ENCODE data around the gene WWC1.

The WWC1 gene

DNA sequence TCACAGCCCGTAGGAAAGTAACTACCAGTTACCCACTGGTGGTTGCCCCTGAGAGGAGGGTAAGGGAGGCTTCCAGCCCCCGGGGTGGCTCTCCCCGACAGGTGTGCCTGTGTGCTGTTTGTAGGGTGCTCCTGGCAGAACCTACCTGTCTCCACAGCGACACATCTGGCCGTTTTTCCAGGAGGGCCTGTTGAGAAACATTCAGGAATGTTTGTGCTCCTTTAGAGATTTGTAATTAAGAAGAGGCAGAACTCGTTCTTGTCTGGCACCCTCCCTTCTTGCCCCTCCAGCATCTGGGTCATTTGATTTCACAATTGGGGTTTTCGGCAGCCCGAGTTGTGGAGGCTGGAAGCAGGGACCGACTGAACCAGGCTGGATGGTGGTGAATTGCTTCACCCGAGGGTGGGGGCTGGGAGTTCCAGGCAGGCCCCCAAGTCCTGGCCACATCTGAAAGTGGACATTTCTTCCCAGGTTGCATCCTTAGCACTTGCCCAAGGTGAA is 74.2 kb downstream of the WWC1 start:
- no peak for DNase-seq

DNA sequence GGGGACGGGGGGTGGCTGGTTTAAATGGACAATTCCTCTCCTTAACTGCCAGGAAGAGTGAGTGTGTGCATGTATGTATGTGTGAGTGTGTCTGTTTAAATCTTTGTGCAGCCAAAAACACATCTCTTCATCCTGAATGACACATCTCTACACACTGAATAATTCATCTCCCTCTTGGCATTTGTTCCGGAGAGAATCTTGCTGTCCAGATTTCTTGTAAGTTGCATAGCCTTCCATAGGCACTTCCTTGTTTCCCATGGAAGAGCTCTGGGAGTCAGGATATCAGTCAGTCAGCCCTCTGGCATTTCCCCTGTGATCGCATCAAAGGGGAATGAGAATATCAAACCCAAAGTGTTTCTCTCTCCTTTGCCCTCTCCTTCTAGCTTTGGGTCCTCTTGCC is 74.7 kb downstream of the WWC1 start:
- DNase-seq = no peak

DNA sequence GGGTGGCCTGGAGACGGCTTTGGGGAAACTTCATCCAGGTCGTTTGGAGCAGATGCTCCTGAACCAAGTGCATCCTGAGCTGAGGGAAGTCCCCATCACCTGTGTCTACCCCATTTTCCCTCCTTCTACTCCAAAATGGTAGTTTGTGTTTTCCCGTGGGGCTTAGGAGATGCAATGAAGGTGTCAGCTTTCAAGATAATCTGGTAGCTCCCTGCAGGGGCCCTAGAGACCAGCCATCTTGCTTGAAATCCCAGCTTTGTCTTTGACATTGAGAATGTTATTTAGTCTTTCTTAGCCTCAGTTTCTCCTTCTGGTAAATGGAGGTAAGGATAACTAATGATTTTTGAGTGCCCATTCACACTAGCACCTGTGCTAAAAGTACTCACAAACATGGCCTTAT is 77.4 kb downstream of the WWC1 start:
- no peak for DNase-seq

DNA sequence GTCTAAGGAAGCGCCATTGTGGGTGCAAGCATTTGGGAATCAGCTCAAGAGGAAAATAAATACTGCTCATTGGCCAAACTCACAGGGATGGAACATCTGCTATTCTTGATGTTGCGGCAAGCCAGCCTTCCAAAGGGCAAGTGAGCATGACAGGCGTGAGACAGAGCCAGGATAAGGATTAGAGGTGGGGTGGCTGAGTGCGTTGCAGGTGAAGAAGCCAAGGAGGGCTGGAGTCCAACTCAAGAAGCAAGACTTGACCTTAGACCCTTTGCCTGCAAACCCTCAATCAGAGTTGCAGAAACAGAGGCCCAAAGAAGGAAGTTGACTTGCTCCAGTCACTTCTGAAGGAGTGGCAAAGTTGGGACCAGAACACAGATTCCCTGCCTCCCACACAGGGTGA is 79.4 kb downstream of the WWC1 start:
- DNase-seq = no peak

DNA sequence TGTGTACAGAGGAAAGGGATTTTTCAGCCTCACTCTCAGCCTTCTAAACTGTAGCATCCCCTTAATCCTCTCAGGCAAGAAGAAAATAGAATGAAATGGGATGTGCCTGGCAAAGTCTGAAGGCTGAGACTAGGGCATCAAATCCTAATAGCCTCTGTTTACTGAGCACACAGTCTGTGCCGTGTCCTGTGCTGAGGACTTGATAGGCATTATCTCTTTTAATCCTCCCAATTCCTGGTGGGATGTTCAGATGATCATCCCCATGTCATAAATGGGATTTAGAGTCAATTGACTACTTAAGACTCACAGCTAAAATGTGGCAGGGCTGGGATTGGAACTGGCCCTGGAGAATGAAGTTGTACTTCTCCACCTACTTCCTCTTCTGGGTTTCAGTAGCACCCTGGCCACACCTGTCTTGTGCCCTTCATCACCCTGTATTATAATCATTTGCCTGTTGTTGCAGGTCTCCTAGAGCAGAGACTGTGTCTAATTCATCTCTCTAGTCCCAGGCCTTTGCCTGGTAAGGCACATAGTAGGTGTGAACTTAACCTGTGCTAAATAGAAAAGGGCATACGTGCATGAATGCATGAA is 81.0 kb downstream of the WWC1 start:
- no peak for DNase-seq

DNA sequence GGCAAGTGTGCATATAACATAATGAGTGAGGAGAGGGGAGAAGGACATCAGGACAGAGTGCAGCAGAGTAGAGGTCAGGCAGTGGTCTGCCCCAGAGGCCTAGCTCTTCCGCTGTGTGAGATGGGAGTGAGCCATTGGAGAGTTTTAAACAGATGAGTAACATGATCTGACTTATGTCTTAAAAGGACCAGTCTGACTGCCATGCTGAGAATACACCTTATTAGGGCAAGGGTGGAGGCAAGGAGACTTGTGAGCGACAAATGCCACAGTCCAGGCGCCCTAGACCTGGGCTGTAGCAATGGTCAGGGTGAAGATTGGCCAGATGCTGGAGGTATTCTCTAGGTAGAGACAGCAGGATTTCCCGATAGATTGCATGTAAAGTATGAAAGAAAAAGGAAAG is 83.1 kb downstream of the WWC1 start:
- no peak for DNase-seq

DNA sequence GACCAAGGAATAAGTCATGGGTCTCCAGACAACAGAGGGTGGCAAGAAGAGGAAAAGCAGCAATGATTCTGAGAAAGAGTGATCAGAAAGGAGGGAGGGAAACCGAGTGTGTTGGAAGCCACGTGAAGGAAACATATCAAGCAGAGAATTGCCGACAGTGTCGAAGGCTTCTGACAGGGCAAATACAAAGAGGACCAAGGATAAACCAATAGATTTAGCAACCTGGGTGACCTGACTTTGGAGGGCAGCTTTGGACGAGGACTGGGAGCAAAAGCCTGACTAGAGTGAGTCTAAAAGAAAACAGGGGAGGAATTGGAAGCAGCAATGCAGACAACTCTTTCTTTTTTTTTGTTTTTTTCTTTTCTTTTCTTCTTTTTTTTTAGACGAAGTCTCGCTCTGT is 83.8 kb downstream of the WWC1 start:
- DNase-seq = no peak

DNA sequence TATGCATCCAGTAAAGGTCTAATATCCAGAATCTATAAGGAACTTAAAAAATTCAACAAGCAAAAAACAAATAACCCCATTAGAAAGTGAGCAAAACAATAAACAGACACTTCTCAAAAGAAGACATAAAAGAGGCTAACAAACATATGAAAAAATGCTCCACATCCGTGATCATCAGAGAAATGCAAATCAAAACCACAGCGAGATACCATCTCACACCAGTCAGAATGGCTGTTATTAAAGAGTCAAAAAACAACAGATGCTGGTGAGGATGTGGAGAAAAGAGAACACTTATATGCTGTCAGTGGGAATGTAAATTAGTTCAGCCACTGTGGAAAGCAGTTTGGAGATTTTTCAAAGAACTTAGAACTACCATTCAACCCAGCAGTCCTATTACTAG is 86.1 kb downstream of the WWC1 start:
- DNase-seq = no peak

DNA sequence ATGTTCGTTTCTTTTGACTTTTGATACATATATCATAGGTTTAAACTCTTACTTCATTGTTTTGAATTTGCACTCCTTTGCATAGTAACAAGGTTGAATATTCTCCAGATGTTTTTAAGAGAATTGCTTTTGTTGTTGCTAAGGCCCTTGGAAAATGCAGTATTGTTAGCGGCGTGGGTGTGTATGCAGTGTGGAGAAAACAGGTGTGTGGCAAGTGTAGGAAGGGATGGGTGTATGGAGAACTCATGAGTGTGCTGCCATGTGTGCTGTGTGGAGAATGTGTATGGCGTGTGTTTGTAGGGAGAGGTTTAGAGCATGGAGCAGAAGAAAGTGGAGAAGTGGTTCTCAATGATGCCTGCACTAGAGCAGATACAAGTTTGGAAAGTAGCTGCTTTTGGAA is 87.3 kb downstream of the WWC1 start:
- DNase-seq = no peak

DNA sequence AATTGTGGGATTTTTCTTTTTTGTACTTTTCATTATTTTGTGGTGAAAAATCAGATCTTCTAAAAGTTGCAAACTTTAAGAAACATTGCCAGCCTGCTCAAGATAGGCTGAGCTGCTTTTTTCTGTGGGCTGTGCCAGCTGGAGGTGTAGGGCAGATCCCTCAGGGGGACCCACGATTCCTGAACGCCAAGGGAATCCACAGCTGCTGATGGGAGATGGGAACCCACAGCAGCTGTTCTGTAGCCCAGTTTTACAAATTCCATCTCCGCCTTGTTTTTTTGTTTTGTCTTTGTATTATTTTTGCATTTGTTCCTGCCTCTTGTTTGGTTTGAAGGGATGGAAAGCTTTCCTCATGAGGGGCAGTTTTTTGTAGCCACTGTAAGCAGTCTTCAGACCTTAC is 91.0 kb downstream of the WWC1 start:
- DNase-seq = no peak

DNA sequence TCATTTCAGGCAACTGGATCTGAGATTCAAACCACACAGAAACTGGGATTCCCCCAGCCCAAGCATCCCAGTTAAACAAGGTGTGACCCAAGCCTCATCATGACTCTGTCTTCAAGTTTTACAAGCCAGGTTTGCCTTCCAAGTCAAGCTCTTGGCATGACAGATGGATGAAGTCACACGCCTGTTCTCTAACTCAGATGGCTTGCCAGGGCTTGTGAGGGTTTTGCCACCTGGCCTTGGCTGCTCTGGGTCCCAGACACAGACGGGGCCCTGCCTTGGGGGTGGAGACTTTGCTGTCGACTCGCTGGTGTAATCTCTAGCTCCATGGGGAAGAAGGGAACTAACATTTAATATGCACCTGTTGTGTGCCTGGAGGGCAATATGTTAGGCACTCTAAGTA is 99.0 kb downstream of the WWC1 start:
- DNase-seq = no peak

DNA sequence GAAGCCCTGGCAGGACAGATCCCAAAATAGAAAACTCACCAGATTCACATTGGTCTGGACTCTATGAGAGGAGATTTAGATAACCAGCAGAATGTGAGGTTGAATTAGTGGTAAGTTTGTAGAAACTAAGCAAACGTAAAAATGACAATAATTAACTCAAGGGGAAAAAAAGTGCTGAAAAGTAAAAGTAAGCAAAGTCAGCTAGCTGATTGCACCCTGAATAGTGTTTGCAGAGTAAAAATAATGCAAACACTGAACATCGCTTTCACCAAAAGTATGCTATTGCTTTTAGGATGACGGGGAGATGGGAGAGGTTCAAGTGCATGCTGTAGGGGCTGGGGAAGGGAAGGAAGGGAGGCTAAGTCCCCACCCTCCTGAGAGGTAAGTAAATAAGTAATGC is 102.3 kb downstream of the WWC1 start:
- DNase-seq = no peak

DNA sequence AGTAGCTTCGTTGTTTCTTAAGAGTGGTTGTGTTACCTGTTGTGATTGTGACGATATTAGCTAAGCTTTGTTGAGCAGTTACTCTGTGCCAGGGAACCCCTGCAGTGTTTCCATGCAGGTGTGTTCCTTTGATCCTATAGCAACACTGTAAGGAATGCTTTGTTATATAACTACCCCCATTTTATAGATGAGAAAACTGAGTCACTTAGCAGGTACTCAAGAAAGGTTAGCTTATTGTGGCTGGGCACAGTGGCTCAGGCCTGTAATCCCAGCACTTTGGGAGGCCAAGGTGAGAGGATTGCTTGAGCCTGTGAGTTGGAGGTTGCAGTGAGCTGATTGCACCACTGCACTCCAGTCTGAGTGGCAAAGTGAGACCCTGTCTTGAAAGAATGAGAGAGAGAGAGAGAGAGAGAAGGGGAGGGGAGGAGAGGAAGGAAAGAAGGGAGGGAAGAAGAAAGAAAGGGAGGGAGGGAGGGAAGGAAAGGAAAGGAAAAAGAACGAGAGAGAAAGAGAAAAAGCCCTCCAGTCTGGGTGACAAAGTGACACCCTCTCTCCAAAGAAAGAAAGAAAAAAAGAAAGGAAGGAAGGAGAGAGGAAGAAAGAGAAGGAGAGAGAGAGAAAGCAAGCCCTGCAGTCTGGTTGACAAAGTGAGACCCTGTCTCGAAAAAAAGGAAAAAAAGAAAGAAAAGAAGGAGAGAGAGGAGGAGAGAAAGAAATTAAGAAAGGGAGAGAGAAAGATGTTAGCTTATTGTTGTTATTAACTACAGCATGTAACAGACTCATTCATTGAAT is 109.2 kb downstream of the WWC1 start:
- DNase-seq = no peak

DNA sequence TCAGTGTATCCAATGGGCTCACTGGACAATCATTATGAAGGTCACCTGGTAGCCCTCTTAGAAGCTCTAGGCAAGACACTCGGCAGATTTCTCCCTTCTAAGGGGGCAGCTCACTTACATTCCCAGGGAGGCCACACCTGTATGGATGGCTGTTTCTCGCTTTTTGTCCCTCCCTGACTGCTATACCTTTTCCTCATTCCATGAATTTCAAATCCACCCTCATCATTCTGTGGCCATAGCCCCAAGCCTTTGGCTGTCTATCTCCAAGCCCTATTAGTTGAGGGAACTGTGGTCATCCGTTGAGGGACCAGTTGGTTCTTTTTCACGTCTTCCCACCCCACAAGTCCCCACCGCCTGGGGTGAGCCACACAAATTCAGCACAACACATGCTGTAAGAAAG is 109.8 kb downstream of the WWC1 start:
- no peak for DNase-seq

DNA sequence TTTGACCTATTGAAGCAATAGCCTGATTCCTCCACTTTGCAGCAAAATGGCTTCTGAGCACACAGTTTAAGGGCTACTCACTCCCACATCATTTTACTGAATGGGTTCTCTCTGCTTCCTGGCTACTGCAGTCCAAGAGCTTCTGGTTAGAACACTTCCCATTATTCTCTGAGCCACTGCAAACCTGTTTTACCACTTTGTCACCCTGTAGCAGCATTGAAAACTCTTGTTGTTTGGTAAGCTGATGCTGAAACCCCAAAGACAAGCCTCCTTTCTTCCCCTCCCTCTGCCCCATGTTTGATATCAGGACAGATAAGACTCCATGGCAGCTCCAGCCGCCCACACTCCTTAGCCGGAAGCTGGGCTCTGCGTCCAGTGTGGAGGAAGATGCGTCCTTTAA is 110.4 kb downstream of the WWC1 start:
- no peak for DNase-seq

DNA sequence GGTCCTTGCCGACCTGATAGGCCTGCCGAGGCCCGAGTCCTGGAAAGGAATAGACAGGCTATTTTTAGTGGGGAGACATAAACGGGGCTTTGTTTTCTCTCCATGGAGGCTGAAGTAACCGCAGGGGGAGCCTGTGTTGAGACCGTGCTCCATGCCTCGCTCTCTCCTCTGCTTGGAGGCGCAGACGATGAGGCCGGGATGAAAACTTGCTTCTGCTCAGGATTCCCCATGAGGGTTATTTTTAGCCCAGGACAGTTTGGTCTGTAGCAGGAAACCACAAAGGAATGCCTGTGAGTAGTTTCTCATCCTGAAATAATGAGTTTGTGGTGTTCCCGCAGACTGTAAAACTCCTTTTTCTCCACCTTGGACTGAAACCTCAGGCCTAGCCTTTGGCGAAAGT is 112.9 kb downstream of the WWC1 start:
- no peak for DNase-seq

DNA sequence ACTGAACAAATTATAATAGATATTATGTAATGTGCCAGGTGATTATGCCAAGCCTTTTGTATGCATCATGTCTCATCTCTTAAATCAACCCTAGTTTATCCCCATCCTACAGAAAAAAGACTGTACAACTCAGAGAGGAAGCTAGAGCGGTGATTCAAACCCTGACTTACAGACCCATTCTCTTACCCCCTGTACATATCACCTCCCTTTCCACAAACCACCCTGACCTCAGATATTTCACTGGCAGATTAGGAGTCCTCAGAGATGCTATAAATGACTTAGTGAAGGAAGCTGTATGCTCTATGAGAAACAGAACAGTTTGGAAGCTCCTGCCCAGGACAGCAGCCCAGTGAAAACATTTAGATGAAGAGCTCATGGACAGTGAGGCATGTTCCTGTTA is 115.8 kb downstream of the WWC1 start:
- no peak for DNase-seq

DNA sequence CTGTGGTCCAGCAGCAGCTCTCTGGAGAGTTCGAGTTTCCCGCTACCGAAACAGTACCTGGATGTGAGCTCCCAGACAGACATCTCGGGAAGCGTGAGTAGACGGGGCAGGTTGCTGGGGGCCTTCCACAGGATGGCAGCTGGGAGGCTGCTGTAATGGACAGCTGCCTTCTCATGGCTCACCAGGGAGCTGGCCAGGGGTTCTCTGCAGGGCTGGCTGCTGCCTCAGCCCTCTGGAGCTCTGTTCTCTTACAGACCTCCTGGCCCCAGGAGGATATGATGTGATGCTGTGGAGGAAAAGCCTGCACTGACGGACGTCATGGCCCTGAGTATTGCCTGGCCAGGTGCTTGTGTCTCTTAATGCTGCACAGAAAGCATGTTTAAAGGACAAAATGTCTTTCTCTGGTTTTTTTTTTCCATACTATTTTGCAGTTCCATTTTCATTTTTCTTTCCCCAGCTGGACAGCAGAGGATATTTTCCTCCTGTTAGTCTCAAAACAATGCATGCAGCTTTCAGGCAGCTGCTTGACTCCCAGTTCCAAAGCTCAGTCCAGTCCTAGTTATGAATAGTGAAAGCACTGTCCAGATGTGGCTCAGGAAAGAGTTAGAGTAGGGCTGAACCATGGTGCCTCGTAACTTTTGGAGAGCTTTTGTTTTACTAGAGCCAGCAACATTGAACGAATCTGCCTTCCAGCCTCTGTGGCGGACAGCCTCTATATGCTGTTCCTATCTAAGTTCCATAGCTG is 117.3 kb downstream of the WWC1 start:
- DNase-seq = no peak

DNA sequence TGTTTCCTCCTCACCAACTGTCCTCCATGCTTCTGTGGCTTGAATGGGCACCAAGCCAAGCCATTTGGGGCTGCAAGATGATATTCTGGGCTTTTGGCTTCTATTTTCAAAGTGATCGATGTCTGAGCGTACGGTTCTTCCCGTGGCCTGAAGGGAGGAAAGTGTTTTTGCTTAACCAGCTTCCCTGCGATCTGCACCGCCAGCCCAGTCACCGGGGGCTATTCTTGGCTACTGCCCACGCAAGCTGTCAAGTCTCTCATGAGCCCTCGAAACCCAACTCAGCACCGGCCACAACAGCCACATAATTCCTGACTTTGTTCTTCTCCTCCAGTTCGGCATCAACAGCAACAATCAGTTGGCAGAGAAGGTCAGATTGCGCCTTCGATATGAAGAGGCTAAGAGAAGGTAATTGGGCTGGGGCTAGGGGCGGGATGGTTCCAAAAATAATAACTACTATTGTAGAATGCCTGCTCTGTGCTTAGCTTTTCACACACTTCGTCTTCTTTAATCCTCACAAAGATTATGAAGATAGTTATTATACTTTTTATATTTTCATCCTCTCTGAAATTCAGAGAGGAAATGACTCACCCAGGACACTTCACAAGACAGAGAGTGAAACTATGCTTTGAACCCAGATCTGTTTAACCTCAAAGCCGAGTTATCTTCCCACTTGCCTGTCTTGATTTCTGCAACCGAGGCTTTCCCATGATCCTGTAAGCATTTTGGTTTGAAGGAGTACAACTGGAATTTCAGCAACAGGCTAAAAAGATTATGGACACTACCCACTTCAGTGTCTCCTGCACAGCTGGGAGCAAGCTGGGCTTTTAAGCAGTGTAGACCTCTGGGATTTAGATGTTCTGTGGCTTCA is 118.4 kb downstream of the WWC1 start:
- peak; percentile 58 to 64 for DNase-seq

DNA sequence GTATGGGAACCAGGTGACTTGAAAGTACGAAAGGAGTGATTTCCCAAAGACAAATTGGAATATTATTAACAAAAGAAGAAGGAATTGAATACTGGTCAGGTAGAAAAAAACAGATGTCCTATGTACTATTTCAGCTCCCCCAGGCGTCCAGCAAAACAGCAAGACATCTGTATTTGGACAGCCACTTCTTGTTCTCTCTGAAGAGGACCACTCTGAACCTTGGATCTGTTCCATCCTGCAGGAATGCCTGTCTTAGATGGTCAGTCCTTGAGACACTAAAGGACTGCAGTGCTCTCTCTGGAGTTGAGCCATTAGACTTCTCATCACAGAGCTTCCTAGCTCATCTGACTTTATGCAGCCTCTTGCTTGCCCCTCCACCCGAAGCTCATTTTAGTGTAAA is 120.4 kb downstream of the WWC1 start:
- no peak for DNase-seq

DNA sequence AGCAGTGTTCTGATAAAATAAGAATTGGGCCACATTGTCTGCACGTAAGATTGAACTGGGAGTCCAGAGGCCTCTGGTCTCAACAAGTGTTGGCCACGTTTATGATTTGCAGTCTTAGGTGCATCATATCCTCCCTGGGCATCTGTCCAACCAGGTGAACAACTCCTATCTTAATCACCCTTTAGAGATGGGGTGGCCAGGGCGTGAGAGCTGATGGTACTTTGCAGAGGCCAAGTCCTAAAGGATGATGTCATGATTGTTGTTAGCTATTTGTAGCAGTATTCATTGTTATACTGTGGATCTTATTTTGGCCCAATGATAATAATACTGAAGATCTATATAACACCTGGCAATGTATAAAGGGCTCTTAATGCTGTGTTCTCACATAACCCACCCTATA is 121.6 kb downstream of the WWC1 start:
- DNase-seq = no peak

DNA sequence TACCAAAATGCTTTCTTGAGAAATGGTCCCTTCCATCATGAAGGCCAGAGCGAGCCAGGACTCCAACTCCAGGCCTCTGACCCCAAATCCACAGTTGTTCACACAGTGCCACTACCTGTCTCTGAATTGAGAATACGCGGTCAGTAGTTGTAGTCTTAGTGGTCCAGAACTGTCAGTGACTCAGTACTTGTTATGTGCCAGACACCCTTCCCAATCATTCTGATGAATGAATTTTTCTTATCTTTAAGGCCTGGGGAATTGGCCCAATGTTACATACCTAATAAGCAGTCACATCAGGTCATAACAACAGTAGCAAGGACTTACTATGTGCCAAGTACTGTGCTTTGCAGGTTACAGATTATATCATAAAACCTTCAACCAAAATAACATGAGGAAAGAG is 122.2 kb downstream of the WWC1 start:
- no peak for DNase-seq

DNA sequence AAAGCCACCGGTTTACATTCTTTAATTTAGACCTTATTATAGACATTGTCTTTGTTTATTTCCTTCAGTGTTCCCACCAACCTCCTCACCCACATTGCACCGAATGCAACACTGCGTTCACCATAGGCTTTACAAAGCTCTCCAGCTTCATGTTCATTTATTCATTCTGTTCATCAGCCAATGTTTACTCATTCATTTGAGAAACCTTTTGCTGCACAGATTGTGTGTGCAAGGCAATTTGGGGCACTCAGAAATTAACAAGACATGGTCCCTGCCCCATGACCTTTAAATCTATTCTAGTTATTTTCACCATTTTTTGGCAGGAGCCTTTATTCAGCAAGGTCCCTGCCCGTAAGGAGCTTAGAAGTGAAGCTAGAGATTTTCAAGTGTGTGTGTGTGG is 124.0 kb downstream of the WWC1 start:
- no peak for DNase-seq
